TTC549 (cell line): ENCODE results near the gene LYPD6B.

Experiments
- FAIRE-seq: peaks from 2 replicates; lab custom pipeline; 2012; peaks lifted over from hg19 to GRCh38; lab: Jason Lieb, UNC

The LYPD6B gene

DNA sequence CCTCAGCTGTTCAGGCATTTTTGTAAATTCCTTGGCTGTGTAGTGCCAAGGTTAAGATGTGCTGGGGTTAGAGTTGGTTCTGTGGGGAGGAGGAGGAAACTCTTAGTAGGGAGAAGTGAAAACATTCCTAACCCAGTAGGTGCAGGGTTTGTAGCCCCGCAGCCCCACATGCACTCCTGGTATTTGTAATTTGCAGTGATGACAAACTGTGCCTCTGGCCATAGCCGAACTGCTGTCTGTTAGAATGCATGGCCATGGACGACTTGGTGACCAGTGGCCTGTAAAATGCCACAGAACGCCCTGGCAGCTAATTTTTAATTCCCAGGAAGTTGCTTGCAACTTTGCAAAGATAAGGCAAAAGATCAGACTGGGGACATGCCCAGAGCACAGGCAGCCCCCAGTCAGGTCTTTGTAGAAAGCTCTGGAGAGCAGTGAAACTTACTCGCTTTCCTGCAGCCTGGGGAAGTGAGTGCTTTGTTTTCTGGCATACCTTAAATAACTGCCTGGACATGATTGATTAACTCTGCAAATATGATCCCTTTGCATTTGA lies 38.4 kb downstream of the LYPD6B start:
- no peak for FAIRE-seq

GRCh38 chr2:149077861-149078260 lies 39.4 kb downstream of the LYPD6B start:
- no peak for FAIRE-seq

DNA sequence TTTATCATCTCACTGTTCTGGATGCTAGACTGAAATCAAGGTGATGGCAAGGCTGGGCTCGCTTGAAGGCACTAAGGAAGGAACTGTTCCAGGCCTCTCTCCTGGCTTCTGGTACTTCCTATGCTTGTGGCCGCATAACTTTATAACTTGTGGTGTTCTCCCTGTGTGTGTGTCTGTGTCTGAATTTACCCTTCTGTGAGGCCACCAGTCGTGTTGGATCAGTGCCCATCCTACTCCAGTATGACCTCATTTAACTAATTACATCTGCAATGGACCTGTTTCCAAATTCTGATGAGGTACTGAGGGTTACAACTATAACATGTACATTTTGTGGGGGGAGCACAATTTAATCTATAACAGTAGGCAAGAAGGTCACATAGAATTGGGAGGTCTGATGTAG lies 41.6 kb downstream of the LYPD6B start:
- FAIRE-seq, result no peak

DNA sequence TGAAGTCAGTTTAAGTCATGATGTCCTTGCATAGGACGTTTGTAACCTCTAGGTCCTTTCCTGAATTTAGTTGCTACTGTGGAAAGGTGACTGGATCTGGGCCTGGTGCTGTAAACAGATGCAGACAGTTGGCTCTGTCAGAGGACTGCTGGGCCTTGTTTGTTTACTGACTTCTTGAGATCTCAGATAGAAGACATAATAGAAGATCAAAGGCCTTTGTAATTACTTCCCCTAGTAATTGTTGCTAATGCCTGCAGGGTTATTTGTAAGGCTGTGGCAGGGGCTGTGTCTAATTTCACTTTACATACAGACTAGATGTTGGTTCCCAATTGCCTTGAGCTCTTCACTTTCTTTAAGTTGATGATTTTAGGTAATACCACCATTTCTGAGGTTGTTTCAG lies 42.5 kb downstream of the LYPD6B start:
- FAIRE-seq, result no peak

DNA sequence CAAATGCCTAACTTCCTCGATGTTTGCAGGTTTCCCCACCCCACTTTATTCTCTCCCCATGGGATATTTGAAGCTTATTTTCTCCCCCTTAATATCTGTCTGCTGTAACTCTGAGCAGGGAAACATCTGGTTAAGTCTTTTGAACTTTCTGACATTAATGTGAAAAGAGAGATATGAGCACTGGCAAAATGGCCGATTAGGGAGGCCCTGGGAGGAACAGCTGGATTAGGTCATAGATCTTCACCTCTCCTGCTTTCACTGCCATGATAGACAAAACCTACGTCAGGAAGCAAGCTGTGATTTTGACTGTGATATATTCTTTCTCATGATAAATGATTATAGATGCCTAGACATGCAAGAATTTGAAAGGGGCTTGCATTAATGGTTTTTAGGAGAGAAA lies 43.6 kb downstream of the LYPD6B start:
- no peak for FAIRE-seq

DNA sequence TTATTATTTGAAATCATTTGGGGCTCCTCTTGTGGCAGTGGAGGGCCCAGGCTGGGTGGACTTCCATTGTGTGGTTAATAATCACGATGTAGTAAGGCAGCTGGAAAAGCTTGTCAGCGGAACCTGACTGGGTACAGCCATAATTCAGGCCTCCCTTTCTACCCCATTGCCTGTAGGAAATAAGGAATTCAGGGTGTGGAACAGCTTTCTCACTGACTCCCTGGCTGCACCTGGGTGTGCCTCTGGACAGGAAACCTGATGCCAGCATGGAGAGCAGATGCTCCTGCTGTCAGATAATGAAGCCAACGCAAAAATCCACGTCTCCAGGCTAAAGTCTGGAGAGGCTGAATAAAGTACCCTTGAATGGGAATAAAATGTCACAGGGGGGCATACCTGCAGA lies 44.2 kb downstream of the LYPD6B start:
- FAIRE-seq, result no peak

- FAIRE-seq, result no peak
These were observed 46.7 kb downstream of the LYPD6B start for GRCh38 chr2:149084924-149085795.

- no peak for FAIRE-seq
These were observed 49.3 kb downstream of the LYPD6B start for GRCh38 chr2:149087751-149088150.

GRCh38 chr2:149089068-149089467 lies 50.6 kb downstream of the LYPD6B start:
- FAIRE-seq, result no peak

DNA sequence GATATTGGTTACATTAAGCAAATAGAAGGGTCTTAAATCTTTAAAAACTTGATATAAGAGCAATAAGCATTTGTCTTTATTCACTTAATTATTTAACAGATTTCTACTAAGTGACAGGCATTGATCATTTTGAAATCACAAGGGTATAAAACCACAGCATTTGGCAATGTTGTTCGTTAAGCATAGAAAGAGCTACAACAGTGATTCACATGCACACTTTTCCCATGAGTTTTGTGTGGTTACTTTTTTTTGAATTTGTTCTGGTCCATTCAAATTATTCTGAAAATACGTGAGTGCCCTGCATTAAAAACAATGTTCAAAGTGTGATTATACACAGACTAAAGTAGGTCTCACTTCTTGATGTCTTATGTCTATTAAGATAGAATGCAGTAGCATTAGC lies 52.2 kb downstream of the LYPD6B start:
- FAIRE-seq, result no peak

DNA sequence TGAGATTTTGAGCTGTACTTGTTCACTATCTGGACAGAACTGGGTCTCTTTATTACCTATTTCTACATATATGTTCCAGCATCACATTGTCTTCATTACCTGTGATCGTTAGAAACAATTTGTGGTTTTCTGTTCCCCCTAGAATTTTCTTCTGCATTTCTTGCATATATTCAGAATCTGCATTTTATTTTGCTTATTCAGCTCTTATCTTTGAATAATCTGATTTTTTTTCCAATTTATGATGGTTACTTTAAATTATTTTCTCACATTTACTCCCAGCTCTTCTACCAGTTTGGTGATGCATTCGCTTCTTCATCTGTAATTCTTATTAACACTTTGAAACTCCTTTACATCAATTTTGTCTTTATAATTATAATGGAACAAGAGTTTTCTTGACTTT lies 55.1 kb downstream of the LYPD6B start:
- no peak for FAIRE-seq

DNA sequence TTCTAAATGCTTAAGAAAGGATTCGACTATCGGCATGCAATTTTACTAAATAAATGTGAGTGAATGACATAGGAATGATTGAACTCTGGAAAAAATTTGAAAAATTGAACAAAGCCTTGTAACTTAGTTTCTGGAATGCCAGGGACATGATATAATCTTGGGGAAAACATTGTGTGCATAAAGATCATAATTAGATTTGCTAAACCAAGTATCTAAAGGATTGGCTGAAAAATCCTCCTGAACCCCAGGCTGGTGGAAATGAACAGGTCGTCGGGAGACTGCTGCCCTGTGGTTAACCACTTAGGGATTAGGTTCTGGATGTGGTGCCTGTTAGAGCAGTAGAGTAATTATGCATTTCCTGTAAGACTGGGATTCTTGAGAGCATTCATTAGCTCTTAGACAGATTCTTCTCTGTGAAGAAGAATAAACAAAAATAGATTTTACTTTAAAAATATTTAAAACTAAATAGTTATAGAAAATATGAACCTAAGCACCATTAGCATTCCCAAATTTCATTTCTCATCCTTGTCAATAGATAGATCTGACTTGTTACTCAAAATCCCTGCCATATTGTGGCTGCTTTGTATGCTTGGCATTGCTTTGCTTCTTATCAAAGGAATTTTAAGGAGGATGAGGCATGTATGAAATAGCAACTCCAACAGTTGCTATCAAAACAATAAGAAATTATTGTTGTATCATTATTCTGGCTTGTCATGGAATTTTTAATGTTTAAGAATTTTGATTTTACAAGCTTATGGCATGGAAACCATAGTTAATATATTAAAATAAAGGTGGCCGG lies 55.9 kb downstream of the LYPD6B start:
- no peak for FAIRE-seq

GRCh38 chr2:149098701-149099100 lies 60.2 kb downstream of the LYPD6B start:
- FAIRE-seq, result no peak

DNA sequence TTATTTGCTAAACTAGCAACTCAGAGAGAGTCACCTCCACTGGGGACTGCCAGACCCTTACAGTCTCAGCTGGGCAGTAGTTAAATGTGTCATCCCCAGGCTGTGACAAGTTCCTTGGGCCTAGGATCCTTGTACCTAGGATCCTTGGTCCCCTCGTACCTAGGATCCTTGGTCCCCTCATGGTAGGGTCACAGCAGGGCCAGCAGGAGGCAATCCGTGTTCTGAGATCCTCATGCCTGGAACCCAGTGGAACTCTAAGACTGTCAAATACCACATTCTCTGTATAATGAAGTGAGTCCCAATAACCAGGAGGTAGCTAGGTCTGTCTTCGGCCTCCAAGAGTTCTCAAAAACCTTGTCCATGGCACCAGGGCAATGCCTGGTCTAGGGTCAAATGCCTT lies 60.8 kb downstream of the LYPD6B start:
- FAIRE-seq, result no peak

DNA sequence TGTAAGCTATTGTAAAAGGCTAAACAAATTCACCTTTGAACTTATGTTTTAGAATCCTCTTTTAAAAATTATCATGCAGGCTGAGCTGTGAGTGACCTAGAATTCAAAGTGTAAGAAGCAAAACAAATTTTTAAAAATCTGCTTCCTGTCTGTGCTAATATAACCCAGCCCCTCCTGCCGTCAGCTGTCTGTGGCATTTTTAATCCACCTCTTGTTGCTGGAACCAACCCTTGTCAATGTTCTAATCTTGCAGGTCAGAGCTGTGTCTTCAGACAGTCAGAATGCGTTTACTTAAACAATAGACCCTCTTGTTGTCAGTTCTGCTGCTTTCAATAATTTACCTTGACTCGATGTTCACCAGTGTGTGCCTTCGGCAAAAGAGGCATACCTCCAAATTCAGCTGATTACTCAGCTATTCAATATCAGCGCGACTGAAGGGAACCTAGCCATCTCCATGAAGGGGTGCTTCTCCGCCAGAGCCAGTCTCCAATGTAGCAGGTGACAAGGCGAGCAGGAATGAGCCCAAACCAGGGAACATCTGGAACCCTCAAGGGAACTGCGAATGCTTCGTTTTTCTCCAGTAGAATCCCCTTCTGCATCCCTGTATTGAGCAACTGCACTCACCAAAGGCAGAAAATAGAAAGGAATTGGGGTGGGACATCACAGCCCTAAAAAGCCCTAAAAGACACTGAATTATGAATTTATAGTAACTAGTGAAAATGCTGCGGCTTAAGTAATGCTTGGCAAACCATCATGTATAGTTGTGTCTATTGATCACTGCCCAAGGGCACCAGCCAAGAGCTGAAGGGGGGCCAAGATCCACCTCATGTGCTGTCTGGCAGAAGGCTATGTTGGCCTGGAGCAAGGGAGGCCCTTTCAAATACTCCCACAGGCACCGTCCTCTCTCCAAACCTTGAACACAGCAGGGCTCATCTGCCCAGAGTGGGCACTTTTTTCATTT lies 62.5 kb downstream of the LYPD6B start:
- no peak for FAIRE-seq

DNA sequence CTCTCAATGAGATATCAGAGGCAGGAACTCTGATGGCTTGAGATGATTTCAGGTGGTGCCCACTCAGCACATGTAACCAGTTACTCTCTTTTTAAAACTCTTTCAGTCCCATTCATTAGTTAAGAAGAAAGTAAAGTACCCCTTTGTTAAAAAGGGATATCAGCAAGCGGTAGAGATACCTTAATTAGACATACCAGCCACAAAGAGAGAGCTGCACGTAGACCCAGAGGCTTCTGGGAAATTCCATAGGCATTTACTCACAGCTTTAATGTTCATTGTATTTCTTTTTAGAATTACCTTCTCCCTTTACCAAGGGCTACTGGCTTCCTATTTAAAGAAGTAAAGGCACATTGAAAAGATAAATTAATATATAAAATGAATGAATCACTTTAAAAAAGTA lies 63.3 kb downstream of the LYPD6B start:
- FAIRE-seq, result no peak

- FAIRE-seq, result no peak
These were observed 64.7 kb downstream of the LYPD6B start for GRCh38 chr2:149103081-149103620.

DNA sequence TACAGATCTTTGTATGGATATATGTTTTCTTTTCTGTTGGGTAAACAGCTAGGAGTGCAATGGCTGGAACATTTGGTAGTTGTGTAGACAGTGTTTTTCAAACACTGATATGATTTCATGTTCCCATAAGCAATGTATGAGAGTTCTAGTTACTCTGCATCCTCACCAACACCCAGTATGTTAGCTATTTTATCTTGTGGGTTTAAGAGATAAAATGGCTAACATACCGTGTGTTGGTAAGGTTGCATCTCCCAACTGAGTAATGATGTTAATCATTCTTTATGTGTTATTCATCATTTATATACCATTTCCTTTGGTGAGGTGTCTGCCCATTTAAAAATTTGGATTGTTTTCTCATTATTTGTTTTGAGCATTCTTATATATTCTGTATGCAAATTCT lies 65.7 kb downstream of the LYPD6B start:
- FAIRE-seq, result no peak

DNA sequence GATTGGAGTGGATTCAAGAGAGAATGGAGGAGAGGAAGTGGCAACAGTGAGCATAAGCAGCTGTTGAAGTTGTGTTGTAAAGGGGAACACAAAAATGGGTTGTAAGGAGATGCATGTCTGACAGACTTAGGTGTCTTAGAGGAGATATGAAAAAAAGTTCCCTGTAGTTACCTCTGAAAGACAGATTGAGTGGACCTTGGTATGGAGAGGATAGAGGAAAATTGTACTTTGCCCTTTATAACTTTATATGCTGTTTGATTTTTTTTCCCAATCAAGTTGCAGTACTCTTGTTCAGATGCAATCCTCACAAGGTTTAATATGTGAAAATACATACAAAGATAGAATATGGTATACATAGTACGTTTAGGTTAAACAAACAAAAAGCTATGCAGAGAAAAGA lies 73.6 kb downstream of the LYPD6B start:
- FAIRE-seq, result no peak

DNA sequence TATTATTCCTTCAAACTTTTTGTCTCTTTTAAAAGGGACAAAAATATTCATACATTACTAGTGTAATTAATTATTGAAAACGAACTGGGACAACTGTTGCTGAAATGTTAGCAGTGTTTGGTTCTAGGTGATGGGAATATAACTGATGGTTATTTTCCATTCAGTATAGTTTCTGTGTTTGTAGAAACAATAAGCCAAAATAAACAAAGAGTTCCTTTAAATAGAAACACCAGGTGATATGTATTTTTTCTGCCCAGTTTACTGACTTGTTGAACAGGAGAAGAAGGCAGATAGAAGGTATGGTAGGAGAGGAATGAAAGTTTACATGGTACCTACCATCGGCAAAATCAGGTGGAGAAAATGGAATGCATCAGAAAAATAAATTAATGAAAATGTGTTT lies 74.2 kb downstream of the LYPD6B start:
- no peak for FAIRE-seq

- FAIRE-seq, result no peak
These were observed 77.3 kb downstream of the LYPD6B start for GRCh38 chr2:149115781-149116180.

DNA sequence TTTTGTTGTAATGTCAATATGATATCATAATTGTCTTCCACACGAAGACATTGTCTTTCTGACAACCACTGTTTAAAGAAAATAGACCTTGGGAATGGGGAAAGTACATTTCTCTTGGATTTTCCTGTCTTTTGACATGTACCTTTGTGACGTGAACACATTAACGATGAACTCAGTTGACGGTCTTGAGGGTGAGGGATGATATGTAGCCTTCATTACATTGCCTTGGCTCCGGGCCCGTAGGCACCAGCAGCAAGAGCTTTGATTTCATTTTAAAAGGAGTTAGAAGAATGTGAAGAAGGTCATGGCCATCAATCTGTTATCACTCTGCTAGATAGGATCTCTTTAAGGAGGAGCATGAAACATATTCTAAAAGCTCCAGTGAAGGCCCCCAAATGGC lies 80.9 kb downstream of the LYPD6B start:
- no peak for FAIRE-seq
